Heart right ventricle (tissue), 16 donors: ENCODE data around the gene EXD3. TPM values are rescaled to one million over a fixed set of nuclear protein-coding genes. Genes with fewer than 3 reads are reported as not detected.

Source experiments
- ATAC-seq, 8 donors: fragments of 200-7000 bp; cut with Tn5 transposase; one replicate each; pipeline ENCODE4 v1.9.1; 2020; ENCODE audit warnings: mild to moderate bottlenecking in 8 of 8, moderate library complexity in 8 of 8, moderate number of reproducible peaks in 1 of 8
- DNase-seq, 2 donors: peaks; one replicate each; pipeline ENCODE4 v3.0.0-alpha.2; 2020
- H3K27ac ChIP-seq, 10 donors: fragments of 200-600 bp; sonication (generic) in 2 of 10; one replicate each; pipeline versions ENCODE4 v1.5.0 to v1.8.0; 2020 to 2022; ENCODE audit warnings: mild to moderate bottlenecking in 3 of 10
- H3K27me3 ChIP-seq, 7 donors: fragments of 200-600 bp; one replicate each; pipeline ENCODE4 v1.8.0; 2021 to 2022; ENCODE audit warnings: mild to moderate bottlenecking in 2 of 7
- H3K36me3 ChIP-seq, 9 donors: fragments of 200-600 bp; sonication (generic) in 1 of 9; one replicate each; pipeline versions ENCODE4 v1.5.0 to v1.8.0; 2020 to 2022; ENCODE audit warnings: mild to moderate bottlenecking in 2 of 9
- H3K4me1 ChIP-seq, 9 donors: fragments of 200-600 bp; sonication (generic) in 1 of 9; one replicate each; pipeline versions ENCODE4 v1.5.0 to v1.8.0; 2020 to 2022; ENCODE audit warnings: mild to moderate bottlenecking in 4 of 9
- H3K4me3 ChIP-seq, 10 donors: fragments of 200-600 bp; sonication (generic) in 2 of 10; one replicate each; pipeline versions ENCODE4 v1.5.0 to v1.8.0; 2020 to 2022; ENCODE audit warnings: mild to moderate bottlenecking in 7 of 10, moderate library complexity in 2 of 10
- H3K9me3 ChIP-seq, 11 donors: fragments of 200-600 bp in 10 of 11; sonication (generic) in 2 of 11; one replicate each; pipeline versions ENCODE4 v1.5.0 to v1.8.0; 2013 to 2022; ENCODE audit warnings: mild to moderate bottlenecking in 2 of 11, control low read depth in 1 of 11, moderate library complexity in 1 of 11
- CTCF ChIP-seq, 9 donors: fragments of 200-600 bp; sonication (generic) in 2 of 9; IDR thresholded peaks; one replicate each; pipeline versions ENCODE4 v1.5.0 to v1.8.0; 2021 to 2022; ENCODE audit warnings: antibody characterized with exemption in 9 of 9, mild to moderate bottlenecking in 5 of 9, moderate library complexity in 1 of 9
- WGBS, 2 donors: extraction: QIAGEN DNeasy Blood & Tissue Kit; methylation state at CpG; one replicate each; pipeline ENCODE4 v1.1.7; 2013; ENCODE audit warnings: inconsistent platforms in 1 of 2; 5-methylcytosine and 5-hydroxymethylcytosine counted together
- intact Hi-C, 10 donors: fragments of 100-400 bp; cut with DNase I; formaldehyde crosslinking; loops; one replicate each; pipeline versions ENCODE4 v1.11.1 to v1.14.2; 2022
- polyA plus RNA-seq, 2 donors: library from polyadenylated mRNA; stranded (reverse); fragments of 200-250 nt; gene quantifications; one replicate each; pipeline ENCODE4 v1.2.3, GENCODE V29; 2013
- total RNA-seq, 10 donors: library from RNA; stranded (reverse); fragmentation: NEBNext Ultra II Directional in 3 of 10; extraction: Animal tissue kit (Norgen Biotek cat#: 25700) in 3 of 10; gene quantifications; one replicate each; pipeline versions ENCODE4 v1.2.1 to v1.2.4, GENCODE V29; 2021 to 2023
- donor health status: Arrhythmogenic right ventricular cardiomyopathy.
- donor health status: ischemic (EF 13 %, LVEDD 7.1; RV severe dilation, severe dysfunction).
- donor health status: healthy with polysubstance abuse.
- donor health status: DM: no; HTN: yes; CAD: no.
- donor health status: DM: no; HTN: no; CAD: no.
- donor health status: ischemic (EF 25% LVEDD 6.9; RV normal size, moderate dysfunction).
- donor health status: ischemic (EF 25% LVEDD 5.7; RV mildly dilated, moderate dysfunction).
- donor health status: healthy.
- donor health status: DM: yes; HTN: yes; CAD: no.
- donor health status: Ischemic cardiomyopathy.
- donor health status: ischemic (EF 35%, LVEDD 5.7; RV mildly dilated, moderate dysfunction).
- donor health status: nonischemic (EF 11% LVEDD 7.7; RV severe dilation, severe dysfunction).
- donor health status: DM: yes; HTN: yes; CAD: no.
- donor health status: PGD.
- donor health status: ischemic (EF 29% LVEDD 5.4; RV normal size, mild dysfunction).
- donor health status: nonischemic (EF 23%, LVEDD 6.1; RV moderate dilation, normal function).

The EXD3 gene
- total and polyA plus RNA-seq, 12 donors = 5.8 to 33.0 (median 9.2) TPM

DNA sequence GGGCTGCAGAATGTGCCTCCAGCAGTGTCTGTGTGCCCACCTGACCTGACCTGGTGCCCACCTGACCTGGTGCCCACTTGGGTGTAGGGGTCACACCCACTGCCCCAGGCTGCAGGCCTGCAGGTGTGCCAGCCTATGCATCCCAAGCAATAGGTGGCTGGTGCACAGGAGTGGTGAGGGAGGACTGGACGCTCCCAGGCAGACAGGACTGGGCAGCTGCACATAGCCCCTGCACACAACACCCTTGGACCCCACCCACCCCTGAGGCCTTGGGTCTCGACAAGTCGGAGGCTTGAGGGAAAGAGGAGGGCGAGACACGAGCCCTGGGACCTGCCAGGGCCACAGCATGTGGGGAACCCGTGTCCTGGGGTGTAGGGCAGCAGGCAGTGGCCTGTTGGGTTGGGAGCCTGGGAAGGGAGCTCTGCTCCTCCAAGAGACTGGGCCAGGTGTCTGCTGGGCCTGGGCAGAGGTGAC, 110.1 kb downstream of the EXD3 start:
- WGBS, 2 donors = 90% methylated on average over 6 of the region's 6 CpGs

DNA sequence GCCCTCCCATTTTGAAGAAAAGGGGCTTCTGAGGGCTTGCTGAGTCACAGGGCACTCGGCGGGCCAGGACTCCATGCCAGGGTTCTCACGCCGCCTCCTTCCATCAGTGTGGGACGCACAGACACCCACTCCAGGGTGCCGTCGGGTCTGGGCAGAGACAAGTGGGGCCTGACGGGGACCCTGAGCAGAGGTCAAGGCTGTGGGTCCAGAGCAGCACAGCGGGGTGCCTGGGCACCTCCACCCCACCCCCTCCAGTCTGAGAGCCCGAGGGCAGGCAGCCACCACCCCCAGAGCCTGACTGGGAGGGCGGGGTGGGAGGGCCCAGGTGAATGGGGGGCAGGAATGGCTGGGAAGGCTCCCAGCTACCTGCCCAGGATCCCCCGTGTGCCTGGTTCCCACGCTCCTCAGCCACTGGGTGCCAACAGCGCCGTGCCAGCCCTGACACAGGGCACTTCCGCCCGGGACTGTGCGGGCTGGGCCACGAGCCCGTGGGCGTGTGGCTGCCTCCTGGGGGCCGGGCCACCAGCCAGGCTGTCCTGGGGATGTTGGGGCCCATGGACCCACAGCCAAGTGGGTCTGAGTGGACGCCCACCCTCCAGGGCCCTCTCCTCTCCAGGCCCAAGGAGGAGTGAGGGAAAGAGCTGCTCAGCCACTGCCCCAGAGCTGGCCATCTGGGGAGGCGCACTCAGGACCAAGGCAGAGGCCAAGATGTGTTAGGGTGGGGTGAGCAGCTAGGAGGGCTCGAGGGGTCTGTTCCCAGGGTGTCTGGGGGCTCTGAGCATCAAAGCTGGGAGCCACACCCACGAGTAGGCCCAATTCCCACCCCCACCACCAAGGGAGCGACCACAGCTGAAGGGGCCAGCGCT, 110.7 kb downstream of the EXD3 start:
- Histone ChIP-seq H3K4me3 (no peak overlapping the region), H3K9me3 (no peaks in the 10 kb centered on the region), H3K4me1 (peaks cover 11 to 53% (median 29%) of the 10 kb centered on the region in 9 donors), H3K36me3 (no peaks in the 10 kb centered on the region), H3K27ac (peak overlapping the region in 3 of 10 donors; percentile 19 to 50 (median 44)), H3K27me3 (peaks cover 0 to 35% (median 14%) of the 10 kb centered on the region in 7 donors)
- WGBS, 2 donors = 90% methylated on average over 27 to 28 of the region's 28 CpGs
- TF ChIP-seq CTCF (IDR thresholded peaks at IDR 0.05) = no peak
- ATAC-seq (no peak), DNase-seq (no peak)
- intact Hi-C loops = no loop called here

More for the DNA sequence above, 110.1 kb downstream of the EXD3 start:
- DNase-seq (peak in 1 of 2 donors; percentile 10), ATAC-seq (no peak)
- H3K27ac ChIP-seq = peak overlapping the region in 3 of 10 donors; percentile 79 to 90 (median 86)
- TF ChIP-seq CTCF (IDR thresholded peaks at IDR 0.05) = no peak
- intact Hi-C loops = no loop called here
- no peak overlapping the region for H3K4me3 ChIP-seq
- H3K9me3 ChIP-seq = no peaks in the 10 kb centered on the region
- peaks cover 13 to 53% (median 31%) of the 10 kb centered on the region in 9 donors for H3K4me1 ChIP-seq
- no peaks in the 10 kb centered on the region for H3K36me3 ChIP-seq
- H3K27me3 ChIP-seq = peaks cover 0 to 30% (median 15%) of the 10 kb centered on the region in 7 donors

- peak overlapping the region in 4 of 10 donors; percentile 19 to 50 (median 34) for H3K27ac ChIP-seq
- peaks cover 0 to 35% (median 10%) of the 10 kb centered on the region in 7 donors for H3K27me3 ChIP-seq
- intact Hi-C loops = no loop called here
- peak in 1 of 2 donors; percentile 23 for DNase-seq
- WGBS, 2 donors = 85 to 87% methylated on average over 27 of the region's 27 CpGs
- ATAC-seq = peak in 1 of 8 donors; percentile 3
- H3K36me3 ChIP-seq = no peaks in the 10 kb centered on the region
- no peak for TF ChIP-seq CTCF (IDR thresholded peaks at IDR 0.05)
- H3K9me3 ChIP-seq = no peaks in the 10 kb centered on the region
- H3K4me1 ChIP-seq = peaks cover 15 to 53% (median 30%) of the 10 kb centered on the region in 9 donors
- H3K4me3 ChIP-seq = no peak overlapping the region
These were observed 111.6 kb downstream of the EXD3 start for GRCh38 chr9:137311171-137311985.
